Measurements from ENCODE around the gene M1AP.

- TF ChIP-seq POLR2A (IDR thresholded peaks at IDR 0.05; ENCODE audit: low read depth, low read length) (no peak), TAF1 (IDR thresholded peaks at IDR 0.05; ENCODE audit: low read depth, low read length) (no peak), POLR2AphosphoS5 (IDR thresholded peaks at IDR 0.05; ENCODE audit: low read depth, low read length) (no peak), PAX5 (IDR thresholded peaks at IDR 0.05; ENCODE audit: insufficient read depth, low read length, severe bottlenecking) (no peak)
Observed at GRCh38 chr2:74653589-74653984, 5.5 kb upstream of the M1AP start.

Measured in GM12891 (cell line).